ENCODE results near the gene TLDC2. TPM values are rescaled to one million over a fixed set of nuclear protein-coding genes. Genes with fewer than 3 reads are reported as not detected.

Gene TLDC2
- total and polyA plus RNA-seq, 4 experiments from 2014 or later = 0.52 TPM; not detected in 3

GRCh38 chr20:36851490-36851889 lies 24.4 kb upstream of the TLDC2 start:
- Mint-ChIP-seq H3K27me3 (no peaks in the 10 kb centered on the region), H3K9me3 (peaks cover 0 to 3% (median 0%) of the 10 kb centered on the region in 8 donors), H3K4me3 (no peak overlapping the region), H3K4me1 (peaks cover under 1 to 6% (median 3%) of the 10 kb centered on the region in 4 donors), H3K36me3 (no peaks in the 10 kb centered on the region), H3K27ac (no peak overlapping the region)
- POLR2A ChIA-PET (ENCODE audit: partially characterized antibody) = no interaction called here
- H3K4me3 ChIP-seq (ENCODE audit: low read length in 2 of 2) = no peak overlapping the region
- CTCF ChIA-PET (ENCODE audit: partially characterized antibody) = no interaction called here
- H3K27ac ChIP-seq (ENCODE audit: low read depth, low read length) = no peak overlapping the region
- peaks cover 10% of the 10 kb centered on the region for H3K4me1 ChIP-seq (ENCODE audit: insufficient read depth, low read length)
- H3K36me3 ChIP-seq (ENCODE audit: insufficient read depth, low read length) = no peaks in the 10 kb centered on the region
- no peaks in the 10 kb centered on the region for H3K9me3 ChIP-seq (ENCODE audit: control insufficient read depth in 1 of 2, low read length in 2 of 2)
- no peaks in the 10 kb centered on the region for H3K27me3 ChIP-seq (ENCODE audit: insufficient read depth, low read length)
- no peak for DNase-seq
- intact Hi-C loops (cut with micrococcal nuclease) = no loop called here

GRCh38 chr20:36852187-36852586 lies 23.8 kb upstream of the TLDC2 start:
- Mint-ChIP-seq H3K27ac (no peak overlapping the region), H3K9me3 (peaks cover 0 to 3% (median 0%) of the 10 kb centered on the region in 8 donors), H3K27me3 (no peaks in the 10 kb centered on the region), H3K36me3 (no peaks in the 10 kb centered on the region), H3K4me1 (peaks cover 7 to 13% (median 9%) of the 10 kb centered on the region in 4 donors), H3K4me3 (no peak overlapping the region)
- no peaks in the 10 kb centered on the region for H3K27me3 ChIP-seq (ENCODE audit: insufficient read depth, low read length)
- no peak overlapping the region for H3K4me3 ChIP-seq (ENCODE audit: low read length in 2 of 2)
- intact Hi-C loops (cut with micrococcal nuclease) = no loop called here
- H3K36me3 ChIP-seq (ENCODE audit: insufficient read depth, low read length) = no peaks in the 10 kb centered on the region
- no peak overlapping the region for H3K27ac ChIP-seq (ENCODE audit: low read depth, low read length)
- POLR2A ChIA-PET (ENCODE audit: partially characterized antibody) = no interaction called here
- H3K4me1 ChIP-seq (ENCODE audit: insufficient read depth, low read length) = peaks cover 17% of the 10 kb centered on the region
- no peak for DNase-seq
- CTCF ChIA-PET (ENCODE audit: partially characterized antibody) = interaction anchor here (0.7 kb wide), 1 partner anchor 181 kb away, joined by 3 read pairs; no protein-coding TSS in a partner anchor
- H3K9me3 ChIP-seq (ENCODE audit: control insufficient read depth in 1 of 2, low read length in 2 of 2) = no peaks in the 10 kb centered on the region

GRCh38 chr20:36854348-36855240 lies 21.3 kb upstream of the TLDC2 start:
- Histone ChIP-seq H3K36me3 (ENCODE audit: insufficient read depth, low read length) (no peaks in the 10 kb centered on the region), H3K9me3 (ENCODE audit: control insufficient read depth in 1 of 2, low read length in 2 of 2) (no peaks in the 10 kb centered on the region), H3K4me3 (ENCODE audit: low read length in 2 of 2) (no peak overlapping the region), H3K27ac (ENCODE audit: low read depth, low read length) (no peak overlapping the region), H3K4me1 (ENCODE audit: insufficient read depth, low read length) (peaks cover 19% of the 10 kb centered on the region), H3K27me3 (ENCODE audit: insufficient read depth, low read length) (no peaks in the 10 kb centered on the region)
- CTCF ChIA-PET (ENCODE audit: partially characterized antibody) = interaction anchor here (0.8 to 1.2 kb wide), 2 partner anchors 32 to 415 kb away, joined by 3 read pairs; no protein-coding TSS in a partner anchor
- Mint-ChIP-seq H3K27me3 (no peaks in the 10 kb centered on the region), H3K27ac (peak overlapping the region in 1 of 7 donors; percentile 15), H3K4me1 (peaks cover 9 to 14% (median 11%) of the 10 kb centered on the region in 4 donors), H3K4me3 (no peak overlapping the region), H3K9me3 (peaks cover 0 to 3% (median 0%) of the 10 kb centered on the region in 8 donors), H3K36me3 (no peaks in the 10 kb centered on the region)
- DNase-seq = no peak
- POLR2A ChIA-PET (ENCODE audit: partially characterized antibody) = no interaction called here
- intact Hi-C loops (cut with micrococcal nuclease) = no loop called here

GRCh38 chr20:36855241-36855657 lies 20.7 kb upstream of the TLDC2 start:
- H3K4me3 Mint-ChIP-seq = no peak overlapping the region
- H3K27ac Mint-ChIP-seq = no peak overlapping the region
- Histone ChIP-seq H3K9me3 (ENCODE audit: control insufficient read depth in 1 of 2, low read length in 2 of 2) (no peaks in the 10 kb centered on the region), H3K4me3 (ENCODE audit: low read length in 2 of 2) (no peak overlapping the region), H3K4me1 (ENCODE audit: insufficient read depth, low read length) (peaks cover 19% of the 10 kb centered on the region), H3K27me3 (ENCODE audit: insufficient read depth, low read length) (no peaks in the 10 kb centered on the region), H3K27ac (ENCODE audit: low read depth, low read length) (no peak overlapping the region), H3K36me3 (ENCODE audit: insufficient read depth, low read length) (no peaks in the 10 kb centered on the region)
- DNase-seq = no peak
- H3K4me1 Mint-ChIP-seq = peaks cover 9 to 14% (median 11%) of the 10 kb centered on the region in 4 donors
- H3K36me3 Mint-ChIP-seq = no peaks in the 10 kb centered on the region
- ChIA-PET POLR2A (ENCODE audit: partially characterized antibody) (no interaction called here), CTCF (ENCODE audit: partially characterized antibody) (interaction anchor here (0.8 to 1.2 kb wide), 2 partner anchors 47 to 416 kb away, joined by 3 read pairs; no protein-coding TSS in a partner anchor)
- intact Hi-C loops (cut with micrococcal nuclease) = no loop called here
- no peaks in the 10 kb centered on the region for H3K27me3 Mint-ChIP-seq
- peaks cover 0 to 3% (median 0%) of the 10 kb centered on the region in 8 donors for H3K9me3 Mint-ChIP-seq

- Histone ChIP-seq H3K4me3 (ENCODE audit: low read length in 2 of 2) (no peak overlapping the region), H3K27ac (ENCODE audit: low read depth, low read length) (no peak overlapping the region), H3K27me3 (ENCODE audit: insufficient read depth, low read length) (no peaks in the 10 kb centered on the region), H3K4me1 (ENCODE audit: insufficient read depth, low read length) (peaks cover 19% of the 10 kb centered on the region), H3K36me3 (ENCODE audit: insufficient read depth, low read length) (no peaks in the 10 kb centered on the region), H3K9me3 (ENCODE audit: control insufficient read depth in 1 of 2, low read length in 2 of 2) (no peaks in the 10 kb centered on the region)
- Mint-ChIP-seq H3K4me1 (peaks cover 9 to 14% (median 12%) of the 10 kb centered on the region in 4 donors), H3K27ac (peak overlapping the region in 1 of 7 donors; percentile 41), H3K9me3 (peaks cover 0 to 2% (median 0%) of the 10 kb centered on the region in 8 donors), H3K4me3 (no peak overlapping the region), H3K36me3 (no peaks in the 10 kb centered on the region), H3K27me3 (peaks cover 0 to 1% of the 10 kb centered on the region in 2 donors)
- ChIA-PET POLR2A (ENCODE audit: partially characterized antibody) (interaction anchor here (1.2 kb wide), 1 partner anchor 20 kb away, joined by 9 read pairs; no protein-coding TSS in a partner anchor), CTCF (ENCODE audit: partially characterized antibody) (interaction anchor here (0.8 kb wide), 1 partner anchor 48 kb away, joined by 3 read pairs; no protein-coding TSS in a partner anchor)
- intact Hi-C loops (cut with micrococcal nuclease) = no loop called here
- no peak for DNase-seq
Observed at GRCh38 chr20:36856195-36856594, 19.7 kb upstream of the TLDC2 start.

- H3K36me3 ChIP-seq (ENCODE audit: insufficient read depth, low read length) = no peaks in the 10 kb centered on the region
- CTCF ChIA-PET (ENCODE audit: partially characterized antibody) = no interaction called here
- peak in 4 of 5 donors; percentile 43 to 54 (median 48) for DNase-seq
- no peak overlapping the region for H3K27ac ChIP-seq (ENCODE audit: low read depth, low read length)
- intact Hi-C loops (cut with micrococcal nuclease) = no loop called here
- H3K27me3 ChIP-seq (ENCODE audit: insufficient read depth, low read length) = no peaks in the 10 kb centered on the region
- H3K4me3 ChIP-seq (ENCODE audit: low read length in 2 of 2) = no peak overlapping the region
- H3K9me3 ChIP-seq (ENCODE audit: control insufficient read depth in 1 of 2, low read length in 2 of 2) = no peaks in the 10 kb centered on the region
- peaks cover 19% of the 10 kb centered on the region for H3K4me1 ChIP-seq (ENCODE audit: insufficient read depth, low read length)
- H3K4me3 Mint-ChIP-seq = peak overlapping the region in 3 of 8 donors; percentile 1 to 40 (median 16)
- peak overlapping the region in 3 of 7 donors; percentile 7 to 70 (median 13) for H3K27ac Mint-ChIP-seq
- H3K36me3 Mint-ChIP-seq = no peaks in the 10 kb centered on the region
- no peaks in the 10 kb centered on the region for H3K9me3 Mint-ChIP-seq
- H3K27me3 Mint-ChIP-seq = peaks cover 0 to 5% of the 10 kb centered on the region in 2 donors
- peaks cover 9 to 14% (median 13%) of the 10 kb centered on the region in 4 donors for H3K4me1 Mint-ChIP-seq
- POLR2A ChIA-PET (ENCODE audit: partially characterized antibody) = interaction anchor here (1.2 to 1.3 kb wide), 2 partner anchors 20 to 21 kb away, joined by 3 to 9 read pairs; no protein-coding TSS in a partner anchor
Observed at GRCh38 chr20:36856691-36857635, 19.0 kb upstream of the TLDC2 start.

Measured in CD4-positive, alpha-beta memory T cell (primary cell).